DOHH2 (cell line): ENCODE measurements around the gene PCSK5.

Experiments used
- H3F3A ChIP-seq: fragments of 200-600 bp; sonication (generic), shearing (Covaris generic); 2 replicates; pipeline ENCODE4 v1.6.0; 2016; ENCODE audit warnings: antibody characterized with exemption, mild to moderate bottlenecking; ENCODE audit not compliant: control insufficient read depth, insufficient read depth
- H3K27ac ChIP-seq: fragments of 200-600 bp; sonication (generic); 2 replicates; pipeline ENCODE4 v1.5.1; 2014; ENCODE audit warnings: low read depth, mild to moderate bottlenecking, low read length, moderate library complexity
- H3K27me3 ChIP-seq: fragments of 200-600 bp; sonication (generic); 2 replicates; pipeline ENCODE4 v1.6.1; 2014; ENCODE audit warnings: mild to moderate bottlenecking, low read length, mixed read lengths; ENCODE audit not compliant: control insufficient read depth
- H3K36me3 ChIP-seq: fragments of 200-600 bp; sonication (generic); 2 replicates; pipeline ENCODE4 v1.6.1; 2014; ENCODE audit warnings: mild to moderate bottlenecking, low read length, moderate library complexity, mixed read lengths; ENCODE audit not compliant: control insufficient read depth
- H3K4me1 ChIP-seq: fragments of 200-600 bp; sonication (generic); 2 replicates; pipeline ENCODE4 v1.6.1; 2014; ENCODE audit warnings: mild to moderate bottlenecking, low read length, mixed read lengths; ENCODE audit not compliant: control insufficient read depth
- H3K4me2 ChIP-seq: fragments of 200-600 bp; sonication (generic); 2 replicates; pipeline ENCODE4 v1.6.0; 2014; ENCODE audit warnings: mild to moderate bottlenecking, low read length, moderate library complexity
- H3K4me3 ChIP-seq: fragments of 200-600 bp; sonication (generic); 2 replicates; pipeline ENCODE4 v1.5.1; 2014; ENCODE audit warnings: mild to moderate bottlenecking, low read length, mixed read lengths
- H3K79me2 ChIP-seq: fragments of 200-600 bp; sonication (generic); 2 replicates; pipeline ENCODE4 v1.6.1; 2014; ENCODE audit warnings: mild to moderate bottlenecking, low read length, mixed read lengths; ENCODE audit not compliant: control insufficient read depth
- H3K9me2 ChIP-seq: fragments of 200-600 bp; sonication (generic); replicated peaks from 2 replicates; pipeline ENCODE4 v1.6.1; 2014; ENCODE audit warnings: mild to moderate bottlenecking, low read length, mixed read lengths; ENCODE audit not compliant: control insufficient read depth
- H3K9me3 ChIP-seq: fragments of 200-600 bp; sonication (generic); 2 replicates; pipeline ENCODE4 v1.6.1; 2014; ENCODE audit warnings: antibody characterized with exemption, low read length, mixed read lengths; ENCODE audit not compliant: control insufficient read depth, insufficient read depth
- H4K20me1 ChIP-seq: fragments of 200-600 bp; sonication (generic); 2 replicates; pipeline ENCODE4 v1.6.0; 2014; ENCODE audit warnings: low read depth, mild to moderate bottlenecking, antibody characterized with exemption, low read length, moderate library complexity; ENCODE audit not compliant: control insufficient read depth, insufficient read depth
- EZH2phosphoT487 ChIP-seq: fragments of 200-600 bp; sonication (generic); IDR thresholded peaks from 2 replicates; pipeline ENCODE4 v1.6.1; 2017; ENCODE audit warnings: borderline replicate concordance, mild to moderate bottlenecking, antibody characterized with exemption, low read length, moderate library complexity, mixed read lengths
- TF ChIP-seq, protein P1 (sequence below): fragments of 200-600 bp; sonication (generic); IDR thresholded peaks from one replicate; pipeline ENCODE4 v1.5.1; 2014; ENCODE audit warnings: antibody characterized with exemption, mild to moderate bottlenecking, low read depth, low read length; ENCODE audit not compliant: poor library complexity, severe bottlenecking

PCSK5 gene

DNA sequence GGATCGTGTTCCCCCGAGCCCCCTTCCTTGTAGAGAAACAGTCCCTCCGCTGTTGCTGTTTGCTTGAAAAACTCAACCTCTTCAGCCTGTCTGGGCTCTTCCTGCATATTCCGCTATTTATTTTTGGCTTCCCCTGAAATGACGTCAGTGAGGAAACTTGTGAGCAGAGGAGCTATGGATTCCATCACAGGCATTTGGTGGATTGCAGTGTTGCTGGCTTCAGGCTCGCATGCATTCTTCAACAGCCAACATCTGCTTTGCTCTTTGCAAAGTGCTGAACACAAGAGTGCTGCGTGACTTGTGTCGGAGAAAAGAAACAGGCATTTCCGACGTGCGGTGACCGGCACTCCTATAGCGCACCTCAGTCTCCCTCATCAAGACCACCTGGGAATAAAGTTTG, 271.1 kb downstream of the PCSK5 start:
- Histone ChIP-seq H3K36me3 (no peaks in the 10 kb centered on the region), H3K9me3 (no peaks in the 10 kb centered on the region), H3K27ac (no peak overlapping the region), H3K79me2 (no peaks in the 10 kb centered on the region), H3K4me2 (no peak overlapping the region), H3K27me3 (peaks cover 2% of the 10 kb centered on the region; the same call in 1 of the 2 replicates), H4K20me1 (no peaks in the 10 kb centered on the region), H3K4me3 (no peak overlapping the region), H3K4me1 (no peaks in the 10 kb centered on the region), H3K9me2 (no peaks in the 10 kb centered on the region), H3F3A (no peaks in the 10 kb centered on the region)
- TF ChIP-seq, protein P1, sequence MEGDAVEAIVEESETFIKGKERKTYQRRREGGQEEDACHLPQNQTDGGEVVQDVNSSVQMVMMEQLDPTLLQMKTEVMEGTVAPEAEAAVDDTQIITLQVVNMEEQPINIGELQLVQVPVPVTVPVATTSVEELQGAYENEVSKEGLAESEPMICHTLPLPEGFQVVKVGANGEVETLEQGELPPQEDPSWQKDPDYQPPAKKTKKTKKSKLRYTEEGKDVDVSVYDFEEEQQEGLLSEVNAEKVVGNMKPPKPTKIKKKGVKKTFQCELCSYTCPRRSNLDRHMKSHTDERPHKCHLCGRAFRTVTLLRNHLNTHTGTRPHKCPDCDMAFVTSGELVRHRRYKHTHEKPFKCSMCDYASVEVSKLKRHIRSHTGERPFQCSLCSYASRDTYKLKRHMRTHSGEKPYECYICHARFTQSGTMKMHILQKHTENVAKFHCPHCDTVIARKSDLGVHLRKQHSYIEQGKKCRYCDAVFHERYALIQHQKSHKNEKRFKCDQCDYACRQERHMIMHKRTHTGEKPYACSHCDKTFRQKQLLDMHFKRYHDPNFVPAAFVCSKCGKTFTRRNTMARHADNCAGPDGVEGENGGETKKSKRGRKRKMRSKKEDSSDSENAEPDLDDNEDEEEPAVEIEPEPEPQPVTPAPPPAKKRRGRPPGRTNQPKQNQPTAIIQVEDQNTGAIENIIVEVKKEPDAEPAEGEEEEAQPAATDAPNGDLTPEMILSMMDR = no peak

DNA sequence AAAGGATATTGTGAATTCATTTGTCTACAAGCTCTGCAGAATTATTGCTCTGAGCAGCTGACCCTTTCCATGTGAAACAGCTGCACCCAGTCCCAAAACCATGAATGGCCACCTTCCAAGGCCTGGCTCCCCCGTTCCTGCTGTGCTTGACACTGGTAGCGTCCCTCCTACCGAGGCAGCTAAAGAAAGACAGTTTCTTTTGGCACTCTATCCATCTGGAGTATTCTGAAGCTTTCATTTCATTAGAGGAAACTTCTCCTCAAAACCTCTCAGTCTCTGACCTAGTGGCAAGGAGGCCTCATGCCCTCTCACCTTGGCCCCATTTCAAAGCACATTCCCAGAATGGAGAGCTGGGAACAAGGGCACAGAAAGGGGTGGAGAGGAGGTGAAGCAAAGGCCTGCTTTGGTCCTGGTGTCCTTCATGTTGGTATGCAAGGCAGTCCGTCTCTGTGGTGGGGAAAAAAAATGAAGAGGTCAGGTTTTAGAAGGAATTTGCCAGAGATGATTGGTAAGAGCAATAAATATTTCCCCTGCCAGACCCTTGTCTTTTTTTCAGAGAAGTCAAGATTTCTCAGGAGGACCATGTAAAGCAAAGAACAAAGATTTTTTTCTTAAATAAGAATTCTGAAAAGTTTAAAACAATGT, 271.7 kb downstream of the PCSK5 start:
- Histone ChIP-seq H4K20me1 (no peaks in the 10 kb centered on the region), H3K27me3 (peaks cover 2% of the 10 kb centered on the region; the same call in 1 of the 2 replicates), H3K4me2 (no peak overlapping the region), H3K27ac (no peak overlapping the region), H3K79me2 (no peaks in the 10 kb centered on the region), H3F3A (no peaks in the 10 kb centered on the region), H3K9me2 (no peaks in the 10 kb centered on the region), H3K36me3 (no peaks in the 10 kb centered on the region), H3K9me3 (no peaks in the 10 kb centered on the region), H3K4me3 (no peak overlapping the region), H3K4me1 (no peaks in the 10 kb centered on the region)
- no peak for TF ChIP-seq EZH2phosphoT487
- TF ChIP-seq, protein P1 = no peak

- Histone ChIP-seq H3K9me2 (no peaks in the 10 kb centered on the region), H3K79me2 (no peaks in the 10 kb centered on the region), H3F3A (no peaks in the 10 kb centered on the region), H4K20me1 (no peaks in the 10 kb centered on the region), H3K36me3 (no peaks in the 10 kb centered on the region), H3K4me1 (no peaks in the 10 kb centered on the region), H3K4me2 (no peak overlapping the region), H3K27me3 (peaks cover 2% of the 10 kb centered on the region; the same call in 1 of the 2 replicates), H3K9me3 (no peaks in the 10 kb centered on the region), H3K27ac (no peak overlapping the region), H3K4me3 (no peak overlapping the region)
- TF ChIP-seq, protein P1 = no peak
- no peak for TF ChIP-seq EZH2phosphoT487
These were observed 272.5 kb downstream of the PCSK5 start for GRCh38 chr9:76162751-76163500.
